GM18526 (cell line): ENCODE results near the gene PTMS.

ENCODE experiments used
- POLR2A ChIP-seq: IDR thresholded peaks from 3 replicates; pipeline ENCODE4 v1.6.1; 2011; ENCODE audit not compliant: insufficient read length; ENCODE audit errors: extremely low read depth

Gene PTMS, protein sequence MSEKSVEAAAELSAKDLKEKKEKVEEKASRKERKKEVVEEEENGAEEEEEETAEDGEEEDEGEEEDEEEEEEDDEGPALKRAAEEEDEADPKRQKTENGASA

GRCh38 chr12:6765634-6766581, at the start of gene PTMS:
Gene PTMS (plus strand): TSS chr12:6766363. CDS start chr12:6766706, 343 bp downstream.
- peak; percentile 59 for TF ChIP-seq POLR2A

GRCh38 chr12:6716874-6717437, 49.2 kb upstream of the PTMS start:
- TF ChIP-seq POLR2A: no peak

DNA sequence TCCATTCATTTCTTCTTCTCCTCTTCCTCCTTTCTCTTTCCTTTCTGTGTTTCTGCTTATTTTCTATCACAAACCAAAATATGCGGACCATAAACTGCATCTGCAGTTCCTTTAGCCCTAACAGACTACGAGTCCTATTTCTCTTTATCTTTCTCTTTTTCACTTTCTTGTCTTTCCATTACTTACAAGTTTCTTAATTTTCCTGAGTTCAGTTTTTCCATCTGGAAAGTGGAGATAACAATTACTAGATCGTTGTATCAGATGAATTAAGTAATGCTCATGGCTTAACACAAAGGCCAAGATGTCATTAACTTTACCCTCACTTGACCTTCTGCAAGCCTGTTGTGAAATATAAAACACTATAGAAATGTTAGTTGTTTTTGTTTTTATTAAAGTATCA, 43.3 kb upstream of the PTMS start:
- TF ChIP-seq POLR2A: no peak

GRCh38 chr12:6723607-6724408, 42.4 kb upstream of the PTMS start, which contains the start of gene COPS7A:
Gene COPS7A (plus strand): TSS chr12:6724046. CDS start chr12:6724657, 611 bp downstream.
- peak; percentile 71 for TF ChIP-seq POLR2A

- TF ChIP-seq POLR2A: no peak
Observed at GRCh38 chr12:6724409-6724797, 41.8 kb upstream of the PTMS start.

DNA sequence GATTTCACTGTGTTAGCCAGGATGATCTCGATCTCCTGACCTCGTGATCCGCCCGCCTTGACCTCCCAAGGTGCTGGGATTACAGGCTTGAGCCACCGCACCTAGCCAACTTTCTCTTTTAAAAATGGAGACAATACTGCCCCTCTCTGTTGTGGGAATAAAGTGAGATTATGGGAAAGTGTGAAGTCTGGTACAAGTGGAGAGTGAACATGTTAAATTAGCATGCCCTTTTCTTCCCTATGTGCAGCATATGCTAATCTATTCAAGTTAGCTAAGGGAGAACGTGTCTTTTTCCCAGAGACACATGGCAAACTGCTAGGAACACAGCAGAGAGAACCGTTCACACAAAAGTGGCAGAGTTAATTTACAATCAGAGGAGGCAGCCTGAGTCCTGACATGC, 40.8 kb upstream of the PTMS start:
- no peak for TF ChIP-seq POLR2A

DNA sequence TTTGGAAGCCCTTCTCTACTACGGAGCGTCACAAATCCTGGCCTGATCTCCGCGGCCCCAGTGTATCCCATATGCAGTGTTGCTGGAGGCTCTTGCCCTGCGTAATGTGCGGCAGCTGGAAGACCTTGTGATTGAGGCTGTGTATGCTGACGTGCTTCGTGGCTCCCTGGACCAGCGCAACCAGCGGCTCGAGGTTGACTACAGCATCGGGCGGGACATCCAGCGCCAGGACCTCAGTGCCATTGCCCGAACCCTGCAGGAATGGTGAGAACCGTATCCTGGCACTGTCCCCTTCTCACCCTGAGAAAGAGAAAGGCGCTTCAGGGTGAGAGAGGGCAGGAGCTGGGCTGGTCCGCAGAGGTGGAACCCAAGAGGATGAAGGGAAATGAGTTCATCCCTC, 37.0 kb upstream of the PTMS start:
- TF ChIP-seq POLR2A: no peak

GRCh38 chr12:6730169-6730568, 36.0 kb upstream of the PTMS start:
- no peak for TF ChIP-seq POLR2A

GRCh38 chr12:6734506-6735387, 31.4 kb upstream of the PTMS start:
- TF ChIP-seq POLR2A: no peak

- TF ChIP-seq POLR2A: no peak
Observed at GRCh38 chr12:6735448-6736191, 30.5 kb upstream of the PTMS start.

- no peak for TF ChIP-seq POLR2A
Observed at GRCh38 chr12:6736754-6737153, 29.4 kb upstream of the PTMS start.

- TF ChIP-seq POLR2A: no peak
Observed at GRCh38 chr12:6742834-6743233, 23.3 kb upstream of the PTMS start.

- no peak for TF ChIP-seq POLR2A
Observed at GRCh38 chr12:6745741-6746525, 20.2 kb upstream of the PTMS start.

GRCh38 chr12:6747216-6747615, 18.9 kb upstream of the PTMS start:
- TF ChIP-seq POLR2A: no peak
